Measurements from ENCODE around the gene SCARB1. TPM values are rescaled to one million over a fixed set of nuclear protein-coding genes. Genes with fewer than 3 reads are reported as not detected.

The SCARB1 gene
- total and polyA plus RNA-seq, 9 of the 15 experiments (the other 6 are each of a cell fraction or from before 2014, with no cell fraction given), result 0.56 to 157 (median 52.8) TPM

- TF ChIP-seq E2F4 (CRISPR knock-in tag; IDR thresholded peaks at IDR 0.05; ENCODE audit: low read depth) (no peak), CBX3 (IDR thresholded peaks at IDR 0.05; ENCODE audit: borderline replicate concordance in 1 of 2, low read length in 2 of 2) (0 out of 3 replicates have a peak, but pooled peaks of 1 of the 2 experiments have one; percentile 2), E2F6 (IDR thresholded peaks at IDR 0.05; ENCODE audit: borderline replicate concordance in 1 of 2, extremely low read depth in 1 of 2, insufficient read depth in 1 of 2, insufficient read length in 1 of 2, low read depth in 1 of 2, low read length in 1 of 2, poor library complexity in 1 of 2, severe bottlenecking in 1 of 2) (peak in 1 of 2 experiments; percentile 55), ZBTB40 (IDR thresholded peaks at IDR 0.05) (0 out of 2 replicates have a peak, but pooled peaks have one; percentile 32), ZBTB40 (CRISPR knock-in tag; IDR thresholded peaks at IDR 0.05) (no peak), NFXL1 (CRISPR knock-in tag; IDR thresholded peaks at IDR 0.05) (peak; percentile 68; the same call in 1 of the 2 replicates), IRF9 (tag; IDR thresholded peaks at IDR 0.05) (peak; percentile 75; the same call in 1 of the 2 replicates), KAT7 (CRISPR knock-in tag; IDR thresholded peaks at IDR 0.05; ENCODE audit: borderline replicate concordance) (peak; percentile 73; the same call in 1 of the 2 replicates), ELF4 (CRISPR knock-in tag; IDR thresholded peaks at IDR 0.05) (peak; percentile 31; the same call in 1 of the 2 replicates), SREBF1 (IDR thresholded peaks at IDR 0.05; ENCODE audit: borderline replicate concordance, low read depth, low read length) (no peak), USF1 (CRISPR knock-in tag; IDR thresholded peaks at IDR 0.05) (peak; percentile 74), HDGF (IDR thresholded peaks at IDR 0.05) (peak; percentile 67; the same call in 1 of the 2 replicates), ZNF124 (CRISPR knock-in tag; IDR thresholded peaks at IDR 0.05) (no peak), MXI1 (IDR thresholded peaks at IDR 0.05; ENCODE audit: low read depth, low read length) (no peak)
Measured at GRCh38 chr12:124866883-124867400, 3.3 kb upstream of the SCARB1 start (continued).
